A549 (cell line): ENCODE measurements around the gene TOX2. TPM values are rescaled to one million over a fixed set of nuclear protein-coding genes. Genes with fewer than 3 reads are reported as not detected.

Experiments
- ATAC-seq, 2 experiments: fragments of 200-7000 bp in 1 of 2; fragments of >200 bp in 1 of 2; cut with Nextera tagmentation in 1 of 2; cut with Tn5 transposase in 1 of 2; 3 replicates each; pipeline versions ENCODE4 v1.8.0 to v1.9.1; 2018 to 2020; ENCODE audit warnings: mild to moderate bottlenecking in 1 of 2, moderate library complexity in 1 of 2
- CTCF ChIA-PET: fragments of 300-600 bp; sonication (Branson Sonifier 250); formaldehyde crosslinking; extraction: SDS; loops from one replicate; lab custom pipeline; 2021; ENCODE audit warnings: antibody characterized with exemption, inconsistent platforms; lab: Yijun Ruan, JAX
- POLR2A ChIA-PET: fragments of 350-600 bp; formaldehyde crosslinking; extraction: SDS; loops from one replicate; lab custom pipeline; 2021; ENCODE audit warnings: antibody characterized with exemption, inconsistent platforms; lab: Yijun Ruan, JAX
- DNase-seq, 2 experiments: peaks; one replicate each; pipeline versions ENCODE4 v3.0.0 to v3.0.0-alpha.2; 2011 to 2016; ENCODE audit warnings: low read depth in 1 of 2, low spot score in 1 of 2
- FAIRE-seq: peaks from 2 replicates; lab custom pipeline; 2011; peaks lifted over from hg19 to GRCh38; lab: Jason Lieb, UNC
- H3K27ac ChIP-seq, 2 experiments: fragments of >200 bp; sonication (Bioruptor Twin); formaldehyde crosslinking; 3 replicates each; pipeline ENCODE4 v1.5.1; 2016 to 2017
- H3K4me1 ChIP-seq: fragments of >200 bp; sonication (Bioruptor Twin); formaldehyde crosslinking; 3 replicates; pipeline ENCODE4 v1.6.1; 2016
- H3K4me2 ChIP-seq: fragments of >200 bp; sonication (Bioruptor Twin); formaldehyde crosslinking; 3 replicates; pipeline ENCODE4 v1.6.1; 2016
- H3K4me3 ChIP-seq: fragments of >200 bp; sonication (Bioruptor Twin); formaldehyde crosslinking; 3 replicates; pipeline ENCODE4 v1.5.1; 2016
- H3K9me3 ChIP-seq: fragments of >200 bp; sonication (Bioruptor Twin); formaldehyde crosslinking; 3 replicates; pipeline ENCODE4 v1.6.1; 2016
- CBX8 ChIP-seq: fragments of 200-600 bp; sonication (generic); IDR thresholded peaks from 2 replicates; pipeline ENCODE4 v1.6.1; 2016
- CEBPB ChIP-seq, 2 experiments: fragments of >200 bp in 1 of 2; sonication (Bioruptor Twin) in 1 of 2; formaldehyde crosslinking in 1 of 2; IDR thresholded peaks; 2 replicates each; pipeline ENCODE4 v1.6.1; 2012 to 2016
- CHD4 ChIP-seq: fragments of 200-600 bp; sonication (generic); IDR thresholded peaks from 2 replicates; pipeline ENCODE4 v1.6.1; 2016; ENCODE audit warnings: antibody characterized with exemption, mild to moderate bottlenecking, borderline replicate concordance
- EP300 ChIP-seq, 2 experiments: fragments of >200 bp; sonication (Bioruptor Twin); formaldehyde crosslinking; IDR thresholded peaks; 2 replicates in 1 of 2; 3 replicates in 1 of 2; pipeline ENCODE4 v1.6.1; 2016 to 2017
- GATA3 ChIP-seq: IDR thresholded peaks from 2 replicates; pipeline ENCODE4 v1.6.1; 2012; ENCODE audit warnings: borderline replicate concordance
- HEYL ChIP-seq: fragments of 250-450 bp; sonication (Bioruptor Pico); IDR thresholded peaks from 2 replicates; pipeline ENCODE4 v1.8.0; 2021; ENCODE audit warnings: mild to moderate bottlenecking, moderate library complexity
- HOXB13 ChIP-seq: fragments of 250-450 bp; sonication (Bioruptor Pico); IDR thresholded peaks from 2 replicates; pipeline ENCODE4 v1.5.0; 2020; ENCODE audit warnings: low read depth, mild to moderate bottlenecking, moderate library complexity
- JUNB ChIP-seq: fragments of >200 bp; sonication (Bioruptor Twin); formaldehyde crosslinking; IDR thresholded peaks from 2 replicates; pipeline ENCODE4 v1.6.1; 2016
- KDM5A ChIP-seq: fragments of 200-600 bp; sonication (generic); IDR thresholded peaks from 2 replicates; pipeline ENCODE4 v1.6.1; 2016; ENCODE audit warnings: antibody characterized with exemption, mild to moderate bottlenecking
- MAFK ChIP-seq: fragments of 450-650 bp; IDR thresholded peaks from 2 replicates; pipeline ENCODE4 v1.6.1; 2014; ENCODE audit not compliant: partially characterized antibody
- MYC ChIP-seq: IDR thresholded peaks from 2 replicates; pipeline ENCODE4 v1.6.1; 2012; ENCODE audit warnings: mild to moderate bottlenecking, inconsistent platforms, low read length, improper control_type of control experiment, borderline replicate concordance
- NFE2L2 ChIP-seq: fragments of 150-350 bp; conservative IDR thresholded peaks from 2 replicates; pipeline ENCODE4 v1.6.1; 2014; ENCODE audit warnings: low read length
- NPAS2 ChIP-seq: fragments of 250-450 bp; sonication (Bioruptor Pico); IDR thresholded peaks from 2 replicates; pipeline ENCODE4 v1.8.0; 2022; ENCODE audit warnings: mild to moderate bottlenecking, moderate library complexity, borderline replicate concordance
- NR3C1 ChIP-seq: fragments of >200 bp; sonication (Bioruptor Twin); formaldehyde crosslinking; IDR thresholded peaks from 3 replicates; pipeline ENCODE4 v1.6.1; 2017
- POLR2A ChIP-seq: IDR thresholded peaks from 2 replicates; pipeline ENCODE4 v1.6.1; 2012; ENCODE audit warnings: mild to moderate bottlenecking, low read length
- RARB ChIP-seq: fragments of 250-450 bp; sonication (Bioruptor Pico); IDR thresholded peaks from 2 replicates; pipeline ENCODE4 v1.8.0; 2021; ENCODE audit warnings: mild to moderate bottlenecking, moderate library complexity
- RCOR1 ChIP-seq: fragments of 150-350 bp; IDR thresholded peaks from 2 replicates; pipeline ENCODE4 v1.6.1; 2014; ENCODE audit warnings: antibody characterized with exemption, low read length, low read depth
- REST ChIP-seq: fragments of 200-600 bp; sonication (generic); IDR thresholded peaks from 2 replicates; pipeline ENCODE4 v1.6.1; 2016; ENCODE audit warnings: antibody characterized with exemption, mild to moderate bottlenecking, moderate library complexity
- RFX5 ChIP-seq: fragments of 450-650 bp; IDR thresholded peaks from 2 replicates; pipeline ENCODE4 v1.7.1; 2014; ENCODE audit warnings: antibody characterized with exemption, mild to moderate bottlenecking, moderate library complexity
- TFCP2L1 ChIP-seq: fragments of 250-450 bp; sonication (Bioruptor Pico); IDR thresholded peaks from 2 replicates; pipeline ENCODE4 v1.5.0; 2021; ENCODE audit warnings: mild to moderate bottlenecking
- ZFP36 ChIP-seq: fragments of 450-650 bp; IDR thresholded peaks from 2 replicates; pipeline ENCODE4 v1.6.1; 2014; ENCODE audit warnings: borderline replicate concordance; ENCODE audit not compliant: partially characterized antibody
- WGBS: methylation state at CpG from one replicate; pipeline ENCODE4 v1.1.6; 2017; ENCODE audit errors: missing lambda C conversion rate; 5-methylcytosine and 5-hydroxymethylcytosine counted together
- polyA plus RNA-seq, 4 experiments: library from polyadenylated mRNA; depleted of rRNA in 3 of 4; stranded (reverse); fragments of >200 nt; fragmentation: RNase III in 1 of 4; extraction: RNeasy Plus Mini Kit Qiagen cat#74134 plus additional on column Dnase treatment in 1 of 4; gene quantifications; 2 replicates in 3 of 4; 3 replicates in 1 of 4; pipeline ENCODE4 v1.2.3, GENCODE V29; 2011 to 2017
- small RNA-seq, 6 experiments: library from RNA; depleted of rRNA; stranded (forward); fragments of <200 nt; gene quantifications; one replicate each; pipeline ENCODE3, GENCODE V24; 2012
- TF ChIP-seq, protein P1 (sequence below): fragments of 450-650 bp; IDR thresholded peaks from 2 replicates; pipeline ENCODE4 v1.6.1; 2014; ENCODE audit warnings: antibody characterized with exemption

Gene TOX2
- polyA plus RNA-seq, 2 of the 4 experiments (the other 2 are of a cell fraction): 2.5 to 5.3 TPM

DNA sequence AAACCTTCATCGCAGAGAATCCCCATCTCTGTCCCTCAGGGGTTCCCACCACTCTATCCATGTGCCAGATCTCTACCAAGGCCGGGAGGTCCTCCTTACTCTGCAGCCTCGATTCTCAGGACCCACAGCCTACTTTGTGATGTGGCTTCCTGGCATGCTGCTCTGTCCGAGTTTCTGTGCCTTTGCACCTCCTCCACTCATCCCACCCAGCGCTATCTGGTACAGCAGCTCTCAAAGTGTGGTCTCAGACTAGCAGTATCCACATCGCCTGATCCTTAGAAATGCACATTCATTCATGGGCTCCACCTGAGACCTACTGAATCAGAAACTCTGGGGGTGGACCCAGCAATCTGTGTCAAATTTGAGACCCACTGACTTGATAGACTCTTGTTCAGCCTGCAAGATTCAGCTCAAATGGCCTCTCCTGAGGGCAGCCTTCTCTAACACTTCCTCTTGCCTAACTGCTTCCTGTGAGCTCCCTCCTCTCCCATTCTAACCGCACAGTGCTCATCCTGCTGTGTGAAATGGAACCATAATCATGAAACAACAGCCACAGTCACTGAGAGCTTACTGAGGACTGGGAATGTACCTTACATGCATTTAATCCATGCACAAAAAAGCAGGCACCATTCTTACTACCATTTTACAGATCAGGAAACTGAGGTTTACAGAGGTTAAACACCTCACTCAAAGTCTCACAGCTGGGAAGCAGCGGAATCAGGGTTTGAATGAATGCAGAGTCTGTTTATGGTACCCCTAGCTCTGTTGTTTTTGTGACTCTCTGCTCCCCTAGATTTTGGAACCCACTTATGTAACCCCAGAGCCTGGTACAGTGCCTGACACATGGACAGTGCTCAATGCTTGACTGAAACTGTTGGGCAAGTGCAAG, 202.9 kb downstream of the TOX2 start:
- FAIRE-seq (no peak), ATAC-seq (no peak), DNase-seq (no peak)
- Histone ChIP-seq H3K9me3 (no peaks in the 10 kb centered on the region), H3K4me1 (no peaks in the 10 kb centered on the region; the same call in 2 of the 3 replicates)
- CTCF ChIA-PET: interaction anchor here (0.8 to 13.2 kb wide), 45 partner anchors 8 to 672 kb away, joined by 3 to 460 read pairs (median 7); partner anchors contain the start of genes FITM2 and JPH2
- POLR2A ChIA-PET: interaction anchor here (2.4 kb wide), 1 partner anchor 71 kb away, joined by 20 read pairs; the partner anchor contains the start of gene JPH2
- TF ChIP-seq RCOR1 (no peak), MYC (no peak), NR3C1 (no peak), NPAS2 (no peak), RARB (no peak), CBX8 (no peak), NFE2L2 (no peak), CEBPB (IDR thresholded peaks at IDR 0.05) (no peak), ZFP36 (no peak), TFCP2L1 (no peak), REST (no peak), KDM5A (no peak), CHD4 (no peak), GATA3 (no peak), HEYL (CRISPR knock-in tag) (no peak), HOXB13 (CRISPR knock-in tag) (no peak), POLR2A (no peak)
- TF ChIP-seq, protein P1, sequence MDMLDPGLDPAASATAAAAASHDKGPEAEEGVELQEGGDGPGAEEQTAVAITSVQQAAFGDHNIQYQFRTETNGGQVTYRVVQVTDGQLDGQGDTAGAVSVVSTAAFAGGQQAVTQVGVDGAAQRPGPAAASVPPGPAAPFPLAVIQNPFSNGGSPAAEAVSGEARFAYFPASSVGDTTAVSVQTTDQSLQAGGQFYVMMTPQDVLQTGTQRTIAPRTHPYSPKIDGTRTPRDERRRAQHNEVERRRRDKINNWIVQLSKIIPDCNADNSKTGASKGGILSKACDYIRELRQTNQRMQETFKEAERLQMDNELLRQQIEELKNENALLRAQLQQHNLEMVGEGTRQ: no peak
- TF ChIP-seq, all 56 proteins: peak for 0
- 78% methylated on average over 8 of the region's 8 CpGs for WGBS
- Histone ChIP-seq H3K4me2 (no peak overlapping the region), H3K27ac (peak overlapping the region in 1 of 2 experiments; percentile 53; a peak in 1 of 6 replicates), H3K4me3 (no peak overlapping the region)

GRCh38 chr20:44118185-44119033, 203.8 kb downstream of the TOX2 start:
- H3K27ac ChIP-seq: no peak overlapping the region
- WGBS: 82% methylated on average over 5 of the region's 9 CpGs
- H3K4me3 ChIP-seq: no peak overlapping the region
- TF ChIP-seq EP300 (IDR thresholded peaks at IDR 0.05): no peak
- TF ChIP-seq RFX5: no peak
- no peak for TF ChIP-seq NR3C1
- TF ChIP-seq JUNB: no peak
- no peak for TF ChIP-seq MAFK
- POLR2A ChIA-PET: interaction anchor here (2.4 kb wide), 1 partner anchor 70 kb away, joined by 20 read pairs; the partner anchor contains the start of gene JPH2
- H3K9me3 ChIP-seq: no peaks in the 10 kb centered on the region
- ATAC-seq (no peak; a peak in 1 of 6 replicates), FAIRE-seq (no peak), DNase-seq (no peak)
- H3K4me2 ChIP-seq: no peak overlapping the region
- CTCF ChIA-PET: interaction anchor here (0.8 to 13.2 kb wide), 24 partner anchors 7 to 399 kb away, joined by 3 to 460 read pairs (median 14); partner anchors contain the start of genes FITM2 and JPH2
- no peaks in the 10 kb centered on the region; the same call in 2 of the 3 replicates for H3K4me1 ChIP-seq

Small RNA genes lying within 50 kb of the gene (small RNA-seq; reads per million reads assigned to genes)
- 0 reads per million in 6 experiments for gene RN7SL443P

Other genes starting within 250 kb of the TOX2 start
- gene MYBL2, start 247.7 kb upstream of the TOX2 start, polyA plus RNA-seq (2011; rRNA removed): 19.9 and 22.1 TPM in 2 replicates
- 48.9 to 59.5 TPM (median 53.7 TPM) in 3 replicates for gene MYBL2, start 247.7 kb upstream of the TOX2 start, polyA plus RNA-seq (2017; fragmentation: RNase III; extraction: RNeasy Plus Mini Kit Qiagen cat#74134 plus additional on column Dnase treatment)
- not detected in 2 replicates for gene GTSF1L, start 187.8 kb upstream of the TOX2 start, polyA plus RNA-seq (2011; rRNA removed)
- not detected in 3 replicates for gene GTSF1L, start 187.8 kb upstream of the TOX2 start, polyA plus RNA-seq (2017; fragmentation: RNase III; extraction: RNeasy Plus Mini Kit Qiagen cat#74134 plus additional on column Dnase treatment)